ENCODE measurements around the gene RAD23B. TPM values are rescaled to one million over a fixed set of nuclear protein-coding genes. Genes with fewer than 3 reads are reported as not detected.
A peak's percentile ranks its signal among the peaks of the same experiment; 100 is the strongest.
"Not testable (repeated sequence)": the region's sequence is repeated elsewhere in the genome, so short reads cannot be mapped to it uniquely, and the experiment has no call there.

The RAD23B gene
- total and polyA plus RNA-seq, 11 donors = 39.8 to 144 (median 105) TPM

- TF ChIP-seq CTCF (IDR thresholded peaks at IDR 0.05) (no peak), POLR2A (IDR thresholded peaks at IDR 0.05) (no peak)
- ATAC-seq (no peak), DNase-seq (no peak)
- Histone ChIP-seq H3K27ac (no peak overlapping the region), H3K36me3 (peaks cover 0 to 7% (median 3%) of the 10 kb centered on the region in 9 donors), H3K4me1 (peaks cover 5 to 67% (median 50%) of the 10 kb centered on the region in 12 donors), H3K27me3 (no peaks in the 10 kb centered on the region), H3K4me3 (no peak overlapping the region), H3K9me3 (no peaks in the 10 kb centered on the region)
- intact Hi-C loops (cut with DNase I) = no loop called here
- WGBS, 4 donors = 23 to 59% (median 50%) methylated on average over 1 of the region's 1 CpG
These were observed 12.9 kb downstream of the RAD23B start for GRCh38 chr9:107295995-107296394.

- intact Hi-C loops (cut with DNase I); H3K27me3 ChIP-seq; DNase-seq; H3K27ac ChIP-seq; H3K9me3 ChIP-seq; H3K4me3 ChIP-seq: not testable (repeated sequence)
- H3K4me1 ChIP-seq = peaks cover 5 to 66% (median 50%) of the 10 kb centered on the region in 12 donors
- peaks cover 0 to 13% (median 8%) of the 10 kb centered on the region in 9 donors for H3K36me3 ChIP-seq
- peak in 1 of 4 donors; percentile 11 for ATAC-seq
- WGBS, 4 donors = 90 to 95% (median 93%) methylated on average over 8 of the region's 8 CpGs
These were observed 13.5 kb downstream of the RAD23B start for GRCh38 chr9:107296592-107296991.

GRCh38 chr9:107299437-107299836 is 16.4 kb downstream of the RAD23B start:
- TF ChIP-seq POLR2A (IDR thresholded peaks at IDR 0.05) (no peak), CTCF (IDR thresholded peaks at IDR 0.05) (peak in 4 of 12 donors; percentile 10 to 21 (median 16))
- WGBS, 4 donors = 57 to 67% (median 59%) methylated on average over 1 of the region's 1 CpG
- DNase-seq = no peak
- ATAC-seq = no peak
- H3K27ac ChIP-seq = no peak overlapping the region
- peaks cover 0 to 41% (median 35%) of the 10 kb centered on the region in 9 donors for H3K36me3 ChIP-seq
- no peaks in the 10 kb centered on the region for H3K9me3 ChIP-seq
- intact Hi-C loops (cut with DNase I) = no loop called here
- no peak overlapping the region for H3K4me3 ChIP-seq
- H3K27me3 ChIP-seq = no peaks in the 10 kb centered on the region
- H3K4me1 ChIP-seq = peaks cover 5 to 52% (median 35%) of the 10 kb centered on the region in 12 donors

- ATAC-seq = no peak
- WGBS, 4 donors = 90 to 96% (median 93%) methylated on average over 2 of the region's 2 CpGs
- intact Hi-C loops (cut with DNase I) = no loop called here
- Histone ChIP-seq H3K9me3 (no peaks in the 10 kb centered on the region), H3K4me1 (peaks cover 0 to 4% (median 0%) of the 10 kb centered on the region in 12 donors), H3K27ac (no peak overlapping the region), H3K36me3 (peaks cover 0 to 95% (median 80%) of the 10 kb centered on the region in 9 donors), H3K4me3 (no peak overlapping the region), H3K27me3 (no peaks in the 10 kb centered on the region)
- no peak for TF ChIP-seq POLR2A (IDR thresholded peaks at IDR 0.05)
- TF ChIP-seq CTCF (IDR thresholded peaks at IDR 0.05) = no peak
- DNase-seq = no peak
These were observed 23.2 kb downstream of the RAD23B start for GRCh38 chr9:107306308-107306707.

- Histone ChIP-seq H3K27ac (no peak overlapping the region), H3K27me3 (no peaks in the 10 kb centered on the region), H3K4me3 (no peak overlapping the region), H3K9me3 (no peaks in the 10 kb centered on the region), H3K4me1 (peaks cover 0 to 8% (median 4%) of the 10 kb centered on the region in 12 donors), H3K36me3 (peaks cover 0 to 95% (median 75%) of the 10 kb centered on the region in 9 donors)
- intact Hi-C loops (cut with DNase I) = no loop called here
- TF ChIP-seq POLR2A (IDR thresholded peaks at IDR 0.05) = no peak
- no peak for TF ChIP-seq CTCF (IDR thresholded peaks at IDR 0.05)
- DNase-seq = no peak
- ATAC-seq = no peak
- 78 to 93% (median 87%) methylated on average over 1 of the region's 1 CpG for WGBS, 4 donors
These were observed 24.3 kb downstream of the RAD23B start for GRCh38 chr9:107307331-107307730.

All from heart left ventricle (tissue), 16 donors.